ENCODE measurements around the gene FGD1. TPM values are rescaled to one million over a fixed set of nuclear protein-coding genes. Genes with fewer than 3 reads are reported as not detected.

FGD1 gene
- total RNA-seq, 1 experiment from 2014 or later: 20.3 TPM

DNA sequence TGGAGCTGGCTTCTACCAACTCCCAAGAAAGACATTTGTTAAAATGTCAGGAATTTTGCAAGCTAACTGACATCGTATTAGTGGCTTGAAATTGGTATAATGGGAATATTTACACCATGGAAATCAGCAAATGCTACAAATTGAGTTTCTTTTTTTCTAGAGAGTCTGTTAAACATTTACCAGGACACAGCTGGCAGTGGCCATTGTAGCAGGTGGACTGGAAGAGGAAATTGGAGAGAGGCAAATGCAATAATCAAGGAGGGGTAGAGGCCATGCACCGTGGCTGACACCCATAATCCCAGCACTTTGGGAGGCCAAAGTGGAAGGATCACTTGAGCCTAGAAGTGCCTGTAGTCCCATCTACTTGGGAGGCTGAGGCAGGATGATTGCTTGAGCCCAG, 88.8 kb downstream of the FGD1 start:
- H4K20me1 ChIP-seq (ENCODE audit: insufficient read depth): no peaks in the 10 kb centered on the region
- BruUV-seq (replicated peaks): no TSS peak

DNA sequence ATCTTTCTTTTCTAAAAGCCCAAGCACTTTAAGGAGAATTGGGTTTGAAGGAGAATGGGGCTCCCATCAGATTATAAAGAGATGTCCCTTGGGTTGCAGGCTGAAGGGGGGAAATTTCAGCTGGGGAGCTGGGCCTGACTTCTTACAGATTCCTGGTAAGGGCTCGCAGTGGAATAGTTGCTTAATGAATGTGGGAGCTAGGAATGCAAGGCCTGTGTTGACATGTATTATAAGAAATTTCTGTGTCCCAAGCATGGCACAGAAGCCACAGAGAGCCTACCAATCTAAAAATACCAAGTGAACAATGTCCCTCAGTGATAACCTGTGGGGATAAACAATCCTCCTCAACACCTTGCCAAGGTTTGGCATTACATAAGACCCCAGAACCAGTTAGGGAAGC, 98.9 kb downstream of the FGD1 start:
- no TSS peak for BruUV-seq (replicated peaks)
- no peak for DNase-seq
- POLR2A ChIA-PET (ENCODE audit: unreplicated experiment): no interaction called here

More for the DNA sequence above, 88.8 kb downstream of the FGD1 start:
- H3K79me2 ChIP-seq (ENCODE audit: low read depth): no peaks in the 10 kb centered on the region
- H3K9me2 ChIP-seq (ENCODE audit: insufficient read depth): no peaks in the 10 kb centered on the region
- no peak overlapping the region for H3K4me2 ChIP-seq
- no peaks in the 10 kb centered on the region for H3K36me3 ChIP-seq (ENCODE audit: low read depth)
- ChIA-PET POLR2A (ENCODE audit: unreplicated experiment) (no interaction called here), CTCF (no interaction called here)
- H3K27me3 ChIP-seq (ENCODE audit: insufficient read depth, low read depth): no peaks in the 10 kb centered on the region; the same call in 1 of the 2 replicates
- H3K27ac ChIP-seq: no peak overlapping the region
- DNase-seq: no peak
- no peak overlapping the region for H3K4me3 ChIP-seq
- intact Hi-C loops (cut with micrococcal nuclease; ENCODE audit: unreplicated experiment): no loop called here
- no peaks in the 10 kb centered on the region for H3F3A ChIP-seq (ENCODE audit: insufficient read depth, low read depth)
- H2AFZ ChIP-seq: no peak overlapping the region
- H3K4me1 ChIP-seq (replicated peaks; ENCODE audit: insufficient read depth): no peaks in the 10 kb centered on the region
- no peaks in the 10 kb centered on the region for H3K9me3 ChIP-seq (ENCODE audit: insufficient read depth, low read depth)
- no peak for TF ChIP-seq EZH2 (IDR thresholded peaks at IDR 0.05; ENCODE audit: low read depth)
- TF ChIP-seq, protein P1, sequence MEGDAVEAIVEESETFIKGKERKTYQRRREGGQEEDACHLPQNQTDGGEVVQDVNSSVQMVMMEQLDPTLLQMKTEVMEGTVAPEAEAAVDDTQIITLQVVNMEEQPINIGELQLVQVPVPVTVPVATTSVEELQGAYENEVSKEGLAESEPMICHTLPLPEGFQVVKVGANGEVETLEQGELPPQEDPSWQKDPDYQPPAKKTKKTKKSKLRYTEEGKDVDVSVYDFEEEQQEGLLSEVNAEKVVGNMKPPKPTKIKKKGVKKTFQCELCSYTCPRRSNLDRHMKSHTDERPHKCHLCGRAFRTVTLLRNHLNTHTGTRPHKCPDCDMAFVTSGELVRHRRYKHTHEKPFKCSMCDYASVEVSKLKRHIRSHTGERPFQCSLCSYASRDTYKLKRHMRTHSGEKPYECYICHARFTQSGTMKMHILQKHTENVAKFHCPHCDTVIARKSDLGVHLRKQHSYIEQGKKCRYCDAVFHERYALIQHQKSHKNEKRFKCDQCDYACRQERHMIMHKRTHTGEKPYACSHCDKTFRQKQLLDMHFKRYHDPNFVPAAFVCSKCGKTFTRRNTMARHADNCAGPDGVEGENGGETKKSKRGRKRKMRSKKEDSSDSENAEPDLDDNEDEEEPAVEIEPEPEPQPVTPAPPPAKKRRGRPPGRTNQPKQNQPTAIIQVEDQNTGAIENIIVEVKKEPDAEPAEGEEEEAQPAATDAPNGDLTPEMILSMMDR (conservative IDR thresholded peaks at IDR 0.05): no peak

More for the DNA sequence above, 98.9 kb downstream of the FGD1 start:
- H4K20me1 ChIP-seq (ENCODE audit: insufficient read depth): no peaks in the 10 kb centered on the region
- CTCF ChIA-PET: no interaction called here
- TF ChIP-seq, protein P1 (conservative IDR thresholded peaks at IDR 0.05): no peak
- no peak for TF ChIP-seq EZH2 (IDR thresholded peaks at IDR 0.05; ENCODE audit: low read depth)
- no peak overlapping the region for H3K4me3 ChIP-seq
- H3F3A ChIP-seq (ENCODE audit: insufficient read depth, low read depth): no peaks in the 10 kb centered on the region
- H3K79me2 ChIP-seq (ENCODE audit: low read depth): no peaks in the 10 kb centered on the region
- H3K36me3 ChIP-seq (ENCODE audit: low read depth): no peaks in the 10 kb centered on the region
- no peak overlapping the region for H3K4me2 ChIP-seq
- no peak overlapping the region for H2AFZ ChIP-seq
- H3K27me3 ChIP-seq (ENCODE audit: insufficient read depth, low read depth): no peaks in the 10 kb centered on the region; the same call in 1 of the 2 replicates
- no peak overlapping the region for H3K27ac ChIP-seq
- intact Hi-C loops (cut with micrococcal nuclease; ENCODE audit: unreplicated experiment): no loop called here
- H3K4me1 ChIP-seq (replicated peaks; ENCODE audit: insufficient read depth): no peaks in the 10 kb centered on the region
- no peaks in the 10 kb centered on the region for H3K9me3 ChIP-seq (ENCODE audit: insufficient read depth, low read depth)
- no peaks in the 10 kb centered on the region for H3K9me2 ChIP-seq (ENCODE audit: insufficient read depth)

Other genes with a start within 250 kb of the FGD1 start
- gene WNK3, start 138.2 kb downstream of the FGD1 start, total RNA-seq (2021): not detected in 2 replicates
- 53.0 and 56.9 TPM in 2 replicates for gene TSR2, start 55.8 kb downstream of the FGD1 start, total RNA-seq (2021)
- 61.4 and 77.4 TPM in 2 replicates for gene GNL3L, start 34.0 kb upstream of the FGD1 start, total RNA-seq (2021)